H9 (cell line): Measurements from ENCODE around the gene DENND4A. TPM values are rescaled to one million over a fixed set of nuclear protein-coding genes. Genes with fewer than 3 reads are reported as not detected.

Experiments used
- DNase-seq: peaks from one replicate; pipeline ENCODE4 v3.0.0-alpha.2; 2017
- H2AFZ ChIP-seq: one replicate; pipeline ENCODE4 v1.6.1; 2013; ENCODE audit warnings: mild to moderate bottlenecking, low read length, control low read depth, moderate library complexity
- H2AK5ac ChIP-seq: 2 replicates; pipeline ENCODE4 v1.6.1; 2013; ENCODE audit warnings: low read length, control low read depth, mixed read lengths; ENCODE audit not compliant: insufficient read length
- H2BK120ac ChIP-seq: one replicate; pipeline ENCODE4 v1.6.1; 2013; ENCODE audit warnings: low read depth, mild to moderate bottlenecking, low read length, control low read depth, inconsistent platforms; ENCODE audit not compliant: poor library complexity, severe bottlenecking
- H2BK12ac ChIP-seq: 2 replicates; pipeline ENCODE4 v1.6.1; 2013; ENCODE audit warnings: low read length, control low read depth, mixed read lengths, low read depth; ENCODE audit not compliant: insufficient read length
- H2BK15ac ChIP-seq: 2 replicates; pipeline ENCODE4 v1.6.1; 2013; ENCODE audit warnings: low read depth, low read length, control low read depth
- H2BK20ac ChIP-seq: one replicate; pipeline ENCODE4 v1.6.1; 2013; ENCODE audit warnings: low read depth, mild to moderate bottlenecking, low read length, control low read depth, inconsistent platforms; ENCODE audit not compliant: poor library complexity, severe bottlenecking
- H2BK5ac ChIP-seq: 2 replicates; pipeline ENCODE4 v1.6.1; 2013; ENCODE audit warnings: low read length, control low read depth, mixed read lengths; ENCODE audit not compliant: insufficient read length
- H3K14ac ChIP-seq: 2 replicates; pipeline ENCODE4 v1.6.1; 2013; ENCODE audit warnings: low read length, control low read depth; ENCODE audit not compliant: insufficient read depth
- H3K18ac ChIP-seq: 2 replicates; pipeline ENCODE4 v1.6.1; 2013; ENCODE audit warnings: low read depth, mild to moderate bottlenecking, mixed read lengths, low read length, control low read depth; ENCODE audit not compliant: insufficient read length
- H3K23ac ChIP-seq: 2 replicates; pipeline ENCODE4 v1.6.1; 2013; ENCODE audit warnings: low read length, control low read depth, mixed read lengths, low read depth; ENCODE audit not compliant: insufficient read length
- H3K23me2 ChIP-seq: 2 replicates; pipeline ENCODE4 v1.6.1; 2013; ENCODE audit warnings: low read depth, mild to moderate bottlenecking, mixed read lengths, low read length, control low read depth; ENCODE audit not compliant: insufficient read length, poor library complexity, severe bottlenecking
- H3K27ac ChIP-seq: 2 replicates; pipeline ENCODE4 v1.5.1; 2013; ENCODE audit warnings: low read length, control low read depth, mixed read lengths, low read depth; ENCODE audit not compliant: insufficient read length
- H3K27me3 ChIP-seq: 2 replicates; pipeline ENCODE4 v1.6.1; 2013; ENCODE audit warnings: low read length, control low read depth, inconsistent platforms; ENCODE audit not compliant: insufficient read depth
- H3K4ac ChIP-seq: 2 replicates; pipeline ENCODE4 v1.6.1; 2013; ENCODE audit warnings: low read depth, mild to moderate bottlenecking, control low read depth, inconsistent platforms, low read length, moderate library complexity
- H3K4me1 ChIP-seq: 2 replicates; pipeline ENCODE4 v1.6.1; 2013; ENCODE audit warnings: low read length, control low read depth, inconsistent platforms; ENCODE audit not compliant: insufficient read depth
- H3K4me2 ChIP-seq: 2 replicates; pipeline ENCODE4 v1.6.1; 2013; ENCODE audit warnings: low read length, control low read depth, mixed read lengths; ENCODE audit not compliant: insufficient read length, insufficient read depth
- H3K56ac ChIP-seq: 2 replicates; pipeline ENCODE4 v1.6.1; 2013; ENCODE audit warnings: low read depth, mild to moderate bottlenecking, mixed read lengths, low read length, control low read depth; ENCODE audit not compliant: insufficient read length
- H3K79me1 ChIP-seq: 2 replicates; pipeline ENCODE4 v1.6.1; 2013; ENCODE audit warnings: low read depth, mild to moderate bottlenecking, moderate library complexity, low read length, control low read depth, inconsistent platforms; ENCODE audit not compliant: insufficient read depth, poor library complexity, severe bottlenecking
- H3K79me2 ChIP-seq: 2 replicates; pipeline ENCODE4 v1.6.1; 2013; ENCODE audit warnings: low read length, control low read depth, inconsistent platforms; ENCODE audit not compliant: insufficient read depth
- H3K9ac ChIP-seq: 2 replicates; pipeline ENCODE4 v1.6.1; 2013; ENCODE audit warnings: low read length, control low read depth, mixed read lengths; ENCODE audit not compliant: insufficient read length; ENCODE audit errors: extremely low read depth
- H3K9me3 ChIP-seq: one replicate; pipeline ENCODE4 v1.6.1; 2013; ENCODE audit warnings: low read depth, low read length, inconsistent platforms; ENCODE audit not compliant: control insufficient read depth
- H3T11ph ChIP-seq: one replicate; pipeline ENCODE4 v1.6.1; 2013; ENCODE audit warnings: mild to moderate bottlenecking, low read length, control low read depth, inconsistent platforms
- H4K20me1 ChIP-seq: one replicate; pipeline ENCODE4 v1.6.1; 2013; ENCODE audit not compliant: control insufficient read depth, insufficient read length, insufficient read depth
- H4K5ac ChIP-seq: 2 replicates; pipeline ENCODE4 v1.6.1; 2013; ENCODE audit warnings: low read depth, mild to moderate bottlenecking, mixed read lengths, low read length, control low read depth; ENCODE audit not compliant: insufficient read length
- H4K8ac ChIP-seq: replicated peaks from 2 replicates; pipeline ENCODE4 v1.6.1; 2013; ENCODE audit warnings: low read length, control low read depth, mixed read lengths, low read depth; ENCODE audit not compliant: insufficient read length
- H4K91ac ChIP-seq: 2 replicates; pipeline ENCODE4 v1.6.1; 2013; ENCODE audit warnings: low read depth, mild to moderate bottlenecking, moderate library complexity, mixed read lengths, low read length, control low read depth; ENCODE audit not compliant: insufficient read length
- H3K27ac Mint-ChIP-seq, 3 experiments: 2 replicates in 2 of 3; 3 replicates in 1 of 3; pipeline ENCODE4 v1.8.0; 2020 to 2021; ENCODE audit warnings: mixed read lengths in 3 of 3, mild to moderate bottlenecking in 1 of 3, moderate library complexity in 1 of 3
- H3K27me3 Mint-ChIP-seq: 2 replicates; pipeline ENCODE4 v1.8.0; 2021; ENCODE audit warnings: low read depth, mild to moderate bottlenecking, moderate library complexity, mixed read lengths
- H3K36me3 Mint-ChIP-seq, 3 experiments: 2 replicates in 2 of 3; 3 replicates in 1 of 3; pipeline ENCODE4 v1.8.0; 2020 to 2021; ENCODE audit warnings: low read depth in 3 of 3, mixed read lengths in 3 of 3; ENCODE audit not compliant: insufficient read depth in 1 of 3
- H3K4me1 Mint-ChIP-seq, 2 experiments: 2 replicates each; pipeline ENCODE4 v1.8.0; 2020; ENCODE audit warnings: mixed read lengths in 2 of 2
- H3K4me3 Mint-ChIP-seq, 2 experiments: 2 replicates in 1 of 2; 3 replicates in 1 of 2; pipeline ENCODE4 v1.8.0; 2020 to 2021; ENCODE audit warnings: mild to moderate bottlenecking in 2 of 2, mixed read lengths in 2 of 2, moderate library complexity in 1 of 2
- H3K9me3 Mint-ChIP-seq, 2 experiments: 2 replicates in 1 of 2; 3 replicates in 1 of 2; pipeline ENCODE4 v1.8.0; 2020; ENCODE audit warnings: mild to moderate bottlenecking in 2 of 2, mixed read lengths in 2 of 2, moderate library complexity in 1 of 2
- CTCF ChIP-seq: fragments of 200-600 bp; sonication (generic); conservative IDR thresholded peaks from 3 replicates; pipeline ENCODE4 v1.8.0; 2021; ENCODE audit warnings: antibody characterized with exemption, mild to moderate bottlenecking
- total RNA-seq: library from RNA; stranded (reverse); gene quantifications from 2 replicates; pipeline ENCODE4 v1.2.1, GENCODE V29; 2021

The DENND4A gene
- total RNA-seq, 1 experiment from 2014 or later = 4.7 TPM

GRCh38 chr15:65623103-65623502 lies 169.0 kb downstream of the DENND4A start:
- no peak for DNase-seq
- Histone ChIP-seq H2BK15ac (no peak overlapping the region), H3K79me1 (no peaks in the 10 kb centered on the region), H3K18ac (no peak overlapping the region), H3K9me3 (no peaks in the 10 kb centered on the region), H3K79me2 (no peaks in the 10 kb centered on the region), H3K14ac (no peak overlapping the region), H2AFZ (no peak overlapping the region), H2BK12ac (no peak overlapping the region), H2BK120ac (no peak overlapping the region), H3K9ac (no peak overlapping the region), H3K27ac (no peak overlapping the region), H3K23me2 (no peaks in the 10 kb centered on the region), H2BK20ac (no peak overlapping the region), H3K23ac (no peak overlapping the region), H3K56ac (no peak overlapping the region), H3K4me2 (no peak overlapping the region), H3T11ph (no peak overlapping the region), H4K8ac (no peak overlapping the region), H3K4me1 (peaks cover 6% of the 10 kb centered on the region; the same call in 1 of the 2 replicates), H4K20me1 (no peaks in the 10 kb centered on the region), H3K4ac (no peak overlapping the region), H4K5ac (no peak overlapping the region), H3K27me3 (no peaks in the 10 kb centered on the region), H2BK5ac (no peak overlapping the region), H4K91ac (no peak overlapping the region), H2AK5ac (no peak overlapping the region)
- no peak for TF ChIP-seq CTCF
- H3K4me1 Mint-ChIP-seq = peaks cover 10 to 13% of the 10 kb centered on the region in 2 experiments
- peaks cover 0 to 5% (median 0%) of the 10 kb centered on the region in 3 experiments; a peak in 2 of 7 replicates for H3K36me3 Mint-ChIP-seq
- H3K27ac Mint-ChIP-seq = no peak overlapping the region
- H3K27me3 Mint-ChIP-seq = no peaks in the 10 kb centered on the region
- H3K9me3 Mint-ChIP-seq = no peaks in the 10 kb centered on the region
- no peak overlapping the region for H3K4me3 Mint-ChIP-seq
